CD4-positive, alpha-beta T cell treated with Interleukin-6 at 100 ng/mL for 8 hours (primary cell): Measurements from ENCODE around the gene KLRK1.
"Not testable (repeated sequence)": the region's sequence is repeated elsewhere in the genome, so short reads cannot be mapped to it uniquely, and the experiment has no call there.

ENCODE experiments used
- DNase-seq: peaks from one replicate; pipeline ENCODE4 v3.0.0-alpha.2; 2020; ENCODE audit warnings: mixed read lengths, low spot score

KLRK1 gene

DNA sequence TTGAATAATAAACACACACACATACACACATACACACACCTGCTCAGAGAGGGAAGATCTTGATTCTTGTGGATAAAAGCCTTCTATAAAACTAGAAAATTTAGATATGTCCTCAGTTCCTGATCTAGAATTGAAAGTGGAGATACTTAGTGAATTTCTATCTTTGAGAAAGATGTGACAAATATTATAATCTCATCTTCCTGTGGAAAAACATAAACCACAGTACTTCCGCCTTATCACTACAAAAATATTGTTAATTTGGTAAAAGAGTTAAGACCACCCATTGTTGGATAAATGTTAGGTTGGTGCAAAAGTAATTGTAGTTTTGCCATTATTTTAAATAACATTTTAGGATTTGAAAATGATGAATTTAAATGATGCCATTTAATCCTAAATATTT lies at the start of gene KLRK1:
Gene KLRK1 (minus strand): TSS at position 138 of the 400 bp plus-strand sequence. CDS start 1,231 bp downstream, outside the sequence.
- no peak for DNase-seq

DNA sequence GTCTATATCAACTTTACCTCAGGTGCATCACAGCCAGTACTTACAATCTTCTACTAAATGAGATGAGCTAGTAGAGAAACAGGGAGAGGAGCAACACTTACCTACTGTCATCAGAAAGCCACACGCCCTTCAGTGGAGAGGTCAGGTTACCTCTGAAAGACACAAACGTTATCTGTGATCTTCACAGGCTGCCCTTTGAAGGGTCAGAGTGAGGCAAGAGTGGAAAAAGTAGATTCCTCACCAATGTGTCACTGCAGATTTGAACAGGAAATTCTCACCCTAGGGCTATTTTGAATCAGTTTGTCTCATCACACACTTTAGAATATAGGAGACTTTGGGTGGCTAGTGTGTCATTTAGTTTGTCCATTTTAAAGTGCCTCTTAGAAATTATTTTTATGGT lies 47.8 kb upstream of the KLRK1 start:
- not testable (repeated sequence) for DNase-seq

DNA sequence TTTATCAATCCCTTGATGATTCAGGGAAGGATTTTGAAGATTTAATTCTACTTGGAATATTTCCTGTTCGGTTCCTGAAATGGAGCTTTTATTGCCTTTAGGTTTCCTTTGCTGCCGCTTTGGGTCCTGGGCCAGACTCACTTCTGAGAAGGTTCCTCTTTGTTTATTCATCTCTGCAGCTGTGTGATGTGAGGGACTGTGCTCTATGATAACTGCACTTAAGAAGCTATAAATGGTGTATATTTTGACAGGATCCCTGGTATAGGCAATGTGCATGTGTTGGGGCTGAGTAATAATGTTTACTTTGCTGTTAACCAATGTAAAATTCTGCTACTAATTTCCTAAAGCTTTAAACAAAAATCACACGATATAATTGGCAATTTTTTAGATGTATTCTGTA lies 46.0 kb upstream of the KLRK1 start, which contains the start of gene KLRC2:
Gene KLRC2 (minus strand): TSS at position 195 of the 400 bp plus-strand sequence. CDS start 24 bp downstream, at position 171.
- DNase-seq, result not testable (repeated sequence)

DNA sequence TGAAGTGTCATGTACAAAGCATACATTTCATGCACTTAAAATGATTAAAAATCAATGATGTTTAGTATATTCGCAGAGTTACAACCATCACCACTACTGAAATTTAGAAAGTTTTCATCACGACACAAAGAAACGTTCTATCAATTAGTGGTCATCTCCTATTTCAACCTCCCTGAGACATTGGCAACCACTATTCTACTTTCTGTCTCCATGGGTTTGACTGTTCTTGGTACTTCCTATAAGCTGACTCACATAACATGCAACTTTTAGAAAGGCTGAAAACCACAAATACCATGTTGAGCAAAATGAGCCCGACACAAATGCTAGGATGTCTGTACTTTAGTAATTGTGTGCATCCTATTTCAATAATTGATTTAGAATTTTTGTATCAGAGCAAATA lies 40.8 kb upstream of the KLRK1 start:
- not testable (repeated sequence) for DNase-seq

GRCh38 chr12:10425938-10426337 lies 36.1 kb upstream of the KLRK1 start:
- DNase-seq, result not testable (repeated sequence)

- DNase-seq, result not testable (repeated sequence)
Observed at GRCh38 chr12:10424260-10424899, 34.5 kb upstream of the KLRK1 start.

DNA sequence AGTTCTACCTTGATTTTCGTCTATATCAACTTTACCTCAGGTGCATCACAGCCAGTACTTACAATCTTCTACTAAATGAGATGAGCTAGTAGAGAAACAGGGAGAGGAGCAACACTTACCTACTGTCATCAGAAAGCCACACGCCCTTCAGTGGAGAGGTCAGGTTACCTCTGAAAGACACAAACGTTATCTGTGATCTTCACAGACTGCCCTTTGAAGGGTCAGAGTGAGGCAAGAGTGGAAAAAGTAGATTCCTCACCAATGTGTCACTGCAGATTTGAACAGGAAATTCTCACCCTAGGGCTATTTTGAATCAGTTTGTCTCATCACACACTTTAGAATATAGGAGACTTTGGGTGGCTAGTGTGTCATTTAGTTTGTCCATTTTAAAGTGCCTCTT lies 32.3 kb upstream of the KLRK1 start:
- not testable (repeated sequence) for DNase-seq

DNA sequence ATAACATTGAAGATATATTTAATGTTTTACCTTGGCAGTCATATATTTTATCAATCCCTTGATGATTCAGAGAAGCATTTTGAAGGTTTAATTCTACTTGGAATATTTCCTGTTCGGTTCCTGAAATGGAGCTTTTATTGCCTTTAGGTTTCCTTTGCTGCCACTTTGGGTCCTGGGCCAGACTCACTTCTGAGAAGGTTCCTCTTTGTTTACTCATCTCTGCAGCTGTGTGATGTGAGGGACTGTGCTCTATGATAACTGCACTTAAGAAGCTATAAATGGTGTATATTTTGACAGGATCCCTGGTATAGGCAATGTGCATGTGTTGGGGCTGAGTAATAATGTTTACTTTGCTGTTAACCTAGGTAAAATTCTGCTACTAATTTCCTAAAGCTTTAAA lies 30.5 kb upstream of the KLRK1 start, which contains the start of gene KLRC3:
Gene KLRC3 (minus strand): TSS at position 262 of the 400 bp plus-strand sequence. CDS start 45 bp downstream, at position 217.
- not testable (repeated sequence) for DNase-seq

- no peak for DNase-seq
Observed at GRCh38 chr12:10409392-10409791, 19.6 kb upstream of the KLRK1 start, which contains the start of gene KLRC4. Gene KLRC4 (minus strand): TSS chr12:10409757. CDS start chr12:10409575, 182 bp downstream.

DNA sequence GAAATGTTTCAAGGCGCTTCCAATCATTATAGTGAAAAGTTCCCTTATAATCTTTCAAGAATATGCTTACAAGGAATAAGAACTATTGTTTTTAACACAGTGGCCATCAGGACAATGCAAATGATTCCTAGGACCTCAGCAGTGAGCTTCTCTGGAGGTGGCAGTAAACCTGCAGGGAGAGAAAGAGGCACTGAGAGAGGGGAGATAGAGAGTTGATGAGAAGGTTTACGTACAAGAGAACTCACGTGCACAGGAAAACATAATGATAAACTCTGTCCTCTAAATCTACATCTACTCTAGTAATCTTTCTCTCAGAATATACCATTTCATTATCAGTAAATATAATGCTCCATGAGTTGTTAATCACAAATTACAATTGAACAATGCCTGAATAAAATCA lies 19.0 kb upstream of the KLRK1 start:
- DNase-seq, result no peak

DNA sequence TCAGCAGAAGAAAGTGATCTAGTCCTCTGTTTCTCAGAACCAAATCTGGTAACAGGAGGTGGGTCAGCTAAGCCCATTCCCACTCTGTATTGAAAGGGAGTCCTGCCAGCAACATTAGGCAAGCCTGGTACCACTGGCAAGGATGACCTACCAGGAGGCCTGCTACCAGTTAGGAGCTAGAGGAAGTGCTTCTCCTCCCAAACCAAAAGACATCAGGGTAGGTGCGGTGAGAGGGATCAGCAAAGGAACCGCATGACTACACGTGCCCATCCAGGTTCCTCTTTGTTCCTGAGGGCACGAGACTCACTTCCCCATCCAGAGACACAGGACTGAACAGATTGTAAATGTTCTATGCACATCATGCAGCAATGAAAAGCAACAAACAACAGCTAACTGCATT lies 16.9 kb upstream of the KLRK1 start:
- DNase-seq, result no peak

GRCh38 chr12:10405294-10405693 lies 15.5 kb upstream of the KLRK1 start:
- no peak for DNase-seq

DNA sequence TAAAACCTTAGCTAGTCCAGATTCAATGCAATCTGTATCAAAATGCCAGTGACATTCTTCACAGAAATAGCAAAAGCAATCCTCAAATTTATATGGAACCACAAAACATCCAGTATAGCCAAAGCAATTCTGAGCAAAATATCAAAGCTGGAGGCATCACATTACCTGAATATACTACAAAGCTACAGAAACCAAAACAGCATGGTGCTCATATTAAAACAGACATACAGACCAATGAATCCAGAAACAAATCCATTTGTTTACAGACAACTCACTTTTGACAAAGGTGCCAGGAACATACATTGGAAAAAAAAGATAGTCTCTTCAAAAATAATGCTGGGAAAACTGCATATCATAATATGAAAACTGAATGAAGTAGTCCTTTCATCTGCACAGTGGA lies 15.0 kb upstream of the KLRK1 start:
- DNase-seq, result no peak

DNA sequence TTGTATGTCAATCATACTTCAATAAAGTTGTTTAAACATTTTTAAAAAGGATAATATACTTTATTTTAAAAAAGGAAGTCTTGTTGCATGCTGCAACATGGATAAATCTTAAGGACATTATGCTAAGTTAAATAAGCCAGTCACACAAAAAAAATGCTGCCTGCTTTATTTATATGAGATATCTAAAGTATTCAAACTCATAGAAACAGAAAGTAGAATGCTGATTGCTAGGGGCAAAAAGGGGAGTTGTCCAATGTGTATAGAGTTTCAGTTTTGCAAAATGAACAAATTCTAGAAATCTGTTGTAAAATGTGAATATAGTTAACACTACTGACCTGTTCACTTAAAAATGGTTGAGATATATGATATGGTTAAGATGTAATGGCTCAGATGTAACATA lies 11.0 kb upstream of the KLRK1 start:
- DNase-seq, result no peak

DNA sequence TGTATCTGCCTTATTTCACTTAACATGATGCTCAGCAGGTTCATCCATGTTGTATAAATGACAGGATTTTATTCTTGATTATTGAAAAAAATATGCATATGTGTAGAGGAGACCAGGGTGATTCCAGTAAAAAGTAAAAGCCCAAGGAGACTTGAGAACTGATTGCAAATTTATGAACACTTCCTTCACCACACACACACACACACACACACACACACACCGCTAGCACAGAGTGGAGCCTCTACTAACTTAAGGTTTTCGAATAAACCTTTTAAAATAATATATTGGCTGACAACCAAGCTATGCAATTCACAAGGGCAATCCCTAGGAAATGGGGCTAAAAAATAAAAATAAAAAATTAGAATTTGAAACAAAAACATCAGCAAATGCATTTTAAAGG lies 8.3 kb upstream of the KLRK1 start:
- DNase-seq, result no peak

- DNase-seq, result no peak
Observed at GRCh38 chr12:10397296-10397695, 7.5 kb upstream of the KLRK1 start.

- DNase-seq, result not testable (repeated sequence)
Observed at GRCh38 chr12:10396176-10396575, 6.3 kb upstream of the KLRK1 start.

GRCh38 chr12:10395390-10395998 lies 5.7 kb upstream of the KLRK1 start:
- no peak for DNase-seq

DNA sequence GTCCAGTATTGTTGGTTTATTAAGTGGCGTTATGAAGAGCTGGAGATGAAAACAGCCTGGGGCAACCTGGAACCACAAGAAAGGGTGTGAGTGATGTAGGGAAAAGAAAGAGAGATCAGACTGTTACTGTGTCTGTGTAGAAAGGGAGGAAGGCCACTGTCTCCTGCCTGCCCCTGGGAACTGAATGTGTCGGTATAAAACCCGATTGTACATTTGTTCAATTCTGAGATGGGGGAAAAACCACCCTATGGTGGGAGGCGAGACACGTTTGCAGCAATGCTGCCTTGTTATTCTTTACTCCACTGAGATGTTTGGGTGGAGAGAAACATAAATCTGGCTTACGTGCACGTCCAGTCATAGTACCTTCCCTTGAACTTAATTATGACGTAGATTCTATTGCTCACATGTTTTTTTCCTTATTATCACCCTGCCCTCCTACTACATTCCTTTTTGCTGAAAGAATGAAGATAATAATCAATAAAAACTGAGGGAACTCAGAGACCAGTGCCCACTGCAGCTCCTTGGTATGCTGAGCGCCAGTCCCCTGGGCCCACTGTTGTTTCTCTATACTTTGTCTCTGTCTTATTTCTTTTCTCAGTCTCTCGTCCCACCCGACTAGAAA lies 4.8 kb upstream of the KLRK1 start:
- not testable (repeated sequence) for DNase-seq

GRCh38 chr12:10393291-10393690 lies 3.5 kb upstream of the KLRK1 start:
- DNase-seq, result no peak

- no peak for DNase-seq
Observed at GRCh38 chr12:10392394-10392930, 2.6 kb upstream of the KLRK1 start.

DNA sequence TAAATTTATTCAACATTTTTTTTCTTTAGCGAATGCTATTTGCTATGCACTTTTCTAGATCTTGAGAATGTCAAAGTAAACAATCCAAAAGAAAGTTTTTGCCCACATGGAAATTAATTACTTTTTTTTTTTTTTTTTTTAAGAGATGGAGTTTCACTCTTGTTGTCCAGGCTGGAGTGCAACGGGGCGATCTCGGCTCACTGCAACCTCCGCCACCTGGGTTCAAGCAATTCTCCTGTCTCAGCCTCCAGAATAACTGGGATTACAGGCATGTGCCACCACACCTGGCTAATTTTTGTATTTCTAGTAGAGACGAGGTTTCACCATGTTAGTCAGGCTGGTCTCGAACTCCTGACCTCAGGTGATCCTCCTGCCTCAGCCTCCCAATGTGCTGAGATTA lies 1.1 kb upstream of the KLRK1 start:
- not testable (repeated sequence) for DNase-seq
